Prostate gland (tissue), 2 donors: ENCODE results near the gene RTKN. TPM values are rescaled to one million over a fixed set of nuclear protein-coding genes. Genes with fewer than 3 reads are reported as not detected.
"Not testable (repeated sequence)": the region's sequence is repeated elsewhere in the genome, so short reads cannot be mapped to it uniquely, and the experiment has no call there.

ENCODE experiments used
- DNase-seq: peaks from one replicate; pipeline ENCODE4 v3.0.0-alpha.2; 2019; ENCODE audit warnings: low spot score
- H3K27ac ChIP-seq, 2 donors: fragments of 200-600 bp; sonication (generic); 2 replicates each; pipeline ENCODE4 v1.5.1; 2017 to 2019
- H3K27me3 ChIP-seq: fragments of 200-600 bp; sonication (generic); replicated peaks from 2 replicates; pipeline ENCODE4 v1.5.1; 2019; ENCODE audit not compliant: insufficient read depth
- H3K36me3 ChIP-seq, 2 donors: fragments of 200-600 bp; sonication (generic); 1 replicate in 1 of 2; 2 replicates in 1 of 2; pipeline versions ENCODE4 v1.5.1 to v1.8.1; 2017 to 2019
- H3K4me1 ChIP-seq: fragments of 200-600 bp; sonication (generic); replicated peaks from 2 replicates; pipeline ENCODE4 v1.5.1; 2019
- H3K4me3 ChIP-seq, 2 donors: fragments of 200-600 bp; sonication (generic); 2 replicates each; pipeline ENCODE4 v1.5.1; 2017 to 2019
- H3K9me3 ChIP-seq: fragments of 200-600 bp; sonication (generic); 2 replicates; pipeline ENCODE4 v1.5.1; 2017
- POLR2A ChIP-seq: fragments of 450-650 bp; IDR thresholded peaks from one replicate; pipeline ENCODE4 v1.6.1; 2016; ENCODE audit warnings: antibody characterized with exemption, mild to moderate bottlenecking
- POLR2AphosphoS5 ChIP-seq: sonication (generic); formaldehyde crosslinking; IDR thresholded peaks from one replicate; pipeline ENCODE4 v1.6.1; 2017; ENCODE audit warnings: antibody characterized with exemption
- WGBS: methylation state at CpG from one replicate; pipeline ENCODE4 v1.1.5; 2018; 5-methylcytosine and 5-hydroxymethylcytosine counted together
- intact Hi-C: fragments of 100-400 bp; cut with DNase I; formaldehyde crosslinking; loops from one replicate; pipeline ENCODE4 v1.14.2; 2022
- total RNA-seq, 2 donors: library from RNA; depleted of rRNA; stranded (reverse); fragments of >200 nt; gene quantifications; one replicate each; pipeline ENCODE4 v1.1.0, GENCODE V29; 2016
- TF ChIP-seq, protein P1 (sequence below), 4 experiments: fragments of 200-600 bp in 2 of 4; fragments of 450-650 bp in 2 of 4; sonication (generic) in 2 of 4; IDR thresholded peaks; 1 replicate in 3 of 4; 2 replicates in 1 of 4; pipeline ENCODE4 v1.5.1; 2016 to 2019; ENCODE audit warnings: antibody characterized with exemption in 4 of 4, mild to moderate bottlenecking in 2 of 4, moderate library complexity in 2 of 4

RTKN gene
- total RNA-seq, 2 donors from 2014 or later: 24.5 to 26.0 TPM

DNA sequence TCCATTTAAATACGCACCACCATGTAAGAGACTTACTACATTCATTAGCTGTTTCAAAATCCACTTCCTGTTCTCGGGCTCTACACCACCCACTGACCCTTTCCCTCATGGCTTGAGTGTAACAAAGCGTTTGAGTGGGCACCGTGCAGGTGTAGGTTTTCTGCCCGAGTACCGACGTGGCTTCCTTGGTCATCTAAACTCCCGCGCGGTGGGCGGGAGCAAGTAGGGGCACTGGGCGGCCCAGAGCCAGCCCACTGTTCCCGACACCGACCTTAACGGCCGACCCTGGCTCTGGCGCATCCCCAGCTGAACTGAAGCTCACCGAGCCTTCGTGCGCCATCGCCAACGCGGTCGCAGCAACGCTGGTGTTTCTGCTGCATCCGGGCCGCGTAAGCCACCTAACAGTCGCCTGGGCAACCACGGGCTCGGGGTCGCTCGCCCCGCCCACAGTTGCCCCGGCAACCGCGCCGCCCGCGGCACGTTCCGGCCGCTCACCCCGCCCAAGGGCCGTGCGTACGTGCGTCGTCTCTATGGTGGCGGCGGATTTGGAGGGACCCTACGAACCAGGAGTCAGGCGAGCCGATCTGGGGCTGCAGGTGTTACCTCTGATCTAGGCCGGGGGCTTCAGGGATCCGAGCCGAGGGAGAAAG, 20.4 kb downstream of the RTKN start, which contains the start of the genes C2orf81 and WDR54:
Gene C2orf81, minus strand, starts transcription at position 399 of the 650 bp plus-strand sequence. Its CDS starts 59 bp downstream, at position 340.
Gene WDR54, plus strand, starts transcription at position 510 of the 650 bp plus-strand sequence. CDS start 424 bp downstream, outside the sequence.
- under 1% methylated on average over 47 of the region's 57 CpGs for WGBS
- DNase-seq: peak; percentile 60
- TF ChIP-seq POLR2AphosphoS5 (peak; percentile 27), POLR2A (peak; percentile 48)
- TF ChIP-seq, protein P1, sequence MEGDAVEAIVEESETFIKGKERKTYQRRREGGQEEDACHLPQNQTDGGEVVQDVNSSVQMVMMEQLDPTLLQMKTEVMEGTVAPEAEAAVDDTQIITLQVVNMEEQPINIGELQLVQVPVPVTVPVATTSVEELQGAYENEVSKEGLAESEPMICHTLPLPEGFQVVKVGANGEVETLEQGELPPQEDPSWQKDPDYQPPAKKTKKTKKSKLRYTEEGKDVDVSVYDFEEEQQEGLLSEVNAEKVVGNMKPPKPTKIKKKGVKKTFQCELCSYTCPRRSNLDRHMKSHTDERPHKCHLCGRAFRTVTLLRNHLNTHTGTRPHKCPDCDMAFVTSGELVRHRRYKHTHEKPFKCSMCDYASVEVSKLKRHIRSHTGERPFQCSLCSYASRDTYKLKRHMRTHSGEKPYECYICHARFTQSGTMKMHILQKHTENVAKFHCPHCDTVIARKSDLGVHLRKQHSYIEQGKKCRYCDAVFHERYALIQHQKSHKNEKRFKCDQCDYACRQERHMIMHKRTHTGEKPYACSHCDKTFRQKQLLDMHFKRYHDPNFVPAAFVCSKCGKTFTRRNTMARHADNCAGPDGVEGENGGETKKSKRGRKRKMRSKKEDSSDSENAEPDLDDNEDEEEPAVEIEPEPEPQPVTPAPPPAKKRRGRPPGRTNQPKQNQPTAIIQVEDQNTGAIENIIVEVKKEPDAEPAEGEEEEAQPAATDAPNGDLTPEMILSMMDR (IDR thresholded peaks at IDR 0.05): peak in 1 of 4 experiments; percentile 13

DNA sequence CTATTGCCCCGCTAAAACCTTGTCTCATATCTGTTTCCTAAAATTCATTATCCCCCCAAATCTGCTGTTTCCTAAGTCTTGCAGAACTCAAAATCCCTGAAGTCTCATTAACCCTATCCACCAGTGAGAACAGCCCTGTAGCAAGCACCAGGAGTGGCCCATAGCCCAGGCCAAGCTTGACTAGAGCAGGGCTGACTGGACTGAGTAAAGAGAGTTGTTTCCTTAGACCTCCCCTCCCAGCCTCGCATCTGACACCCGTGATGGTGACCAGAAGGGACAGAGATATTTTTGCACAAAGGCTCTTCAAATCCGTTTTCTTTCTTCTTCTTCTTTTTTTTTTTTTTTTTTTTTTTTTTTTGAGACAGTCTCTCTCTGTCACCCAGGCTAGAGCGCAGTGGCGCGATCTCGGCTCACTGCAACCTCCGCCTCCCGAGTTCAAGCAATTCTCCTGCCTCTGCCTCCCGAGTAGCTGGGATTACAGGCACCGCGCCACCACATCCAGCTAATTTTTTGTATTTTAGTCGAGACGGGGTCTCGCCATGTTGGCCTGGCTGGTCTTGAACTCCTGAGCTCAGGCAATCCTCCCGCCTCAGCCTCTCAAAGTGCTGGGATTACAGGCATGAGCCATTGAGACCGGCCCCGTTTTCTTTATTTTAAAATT, 21.2 kb downstream of the RTKN start:
- not testable (repeated sequence) for H3K27me3 ChIP-seq, H3K9me3 ChIP-seq, DNase-seq, H3K36me3 ChIP-seq, H3K27ac ChIP-seq, H3K4me1 ChIP-seq
- intact Hi-C loops: loop anchor here (2.0 kb wide), 1 partner anchor 28 kb away; no protein-coding TSS in a partner anchor
- 79% methylated on average over 19 of the region's 19 CpGs for WGBS
- peak overlapping the region in 1 of 2 donors; percentile 62 for H3K4me3 ChIP-seq

More for the DNA sequence above, 20.4 kb downstream of the RTKN start, which contains the start of the genes C2orf81 and WDR54:
- Histone ChIP-seq H3K4me3 (peak within 1 kb of the TSS; percentile 51 to 62), H3K27ac (peak within 1 kb of the TSS; percentile 52 to 75), H3K27me3 (no peaks in the 10 kb centered on the region), H3K36me3 (no peaks in the 10 kb centered on the region), H3K9me3 (no peaks in the 10 kb centered on the region), H3K4me1 (no peaks in the 10 kb centered on the region)
- intact Hi-C loops: loop anchor here (2.0 kb wide), 1 partner anchor 29 kb away; no protein-coding TSS in a partner anchor

DNA sequence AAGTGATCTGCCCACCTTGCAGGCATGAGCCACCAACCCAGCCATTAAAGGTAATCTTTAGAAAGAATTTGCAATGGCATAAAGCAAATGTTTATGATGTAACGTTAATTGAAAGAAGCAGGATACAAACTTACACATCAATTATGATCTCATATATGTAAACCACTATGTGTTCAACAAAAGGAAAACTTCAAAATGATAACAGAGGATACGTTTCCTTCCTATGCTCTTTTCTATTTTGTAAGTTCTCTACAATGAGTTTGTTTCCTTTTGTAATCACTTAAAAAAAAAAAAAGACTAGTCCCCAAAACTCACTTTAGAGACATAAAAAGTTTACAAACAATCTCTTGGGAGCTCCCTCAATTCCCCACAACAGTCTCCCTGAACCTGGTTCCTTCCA, 21.7 kb downstream of the RTKN start:
- TF ChIP-seq POLR2AphosphoS5 (no peak), POLR2A (no peak)
- TF ChIP-seq, protein P1 (IDR thresholded peaks at IDR 0.05): no peak
- Histone ChIP-seq H3K9me3 (no peaks in the 10 kb centered on the region), H3K27ac (no peak overlapping the region), H3K4me1 (peaks cover 5% of the 10 kb centered on the region), H3K27me3 (no peaks in the 10 kb centered on the region), H3K36me3 (no peaks in the 10 kb centered on the region), H3K4me3 (no peak overlapping the region)
- intact Hi-C loops: loop anchor here (2.0 kb wide), 1 partner anchor 27 kb away; no protein-coding TSS in a partner anchor
- 90% methylated on average over 2 of the region's 2 CpGs for WGBS
- no peak for DNase-seq

DNA sequence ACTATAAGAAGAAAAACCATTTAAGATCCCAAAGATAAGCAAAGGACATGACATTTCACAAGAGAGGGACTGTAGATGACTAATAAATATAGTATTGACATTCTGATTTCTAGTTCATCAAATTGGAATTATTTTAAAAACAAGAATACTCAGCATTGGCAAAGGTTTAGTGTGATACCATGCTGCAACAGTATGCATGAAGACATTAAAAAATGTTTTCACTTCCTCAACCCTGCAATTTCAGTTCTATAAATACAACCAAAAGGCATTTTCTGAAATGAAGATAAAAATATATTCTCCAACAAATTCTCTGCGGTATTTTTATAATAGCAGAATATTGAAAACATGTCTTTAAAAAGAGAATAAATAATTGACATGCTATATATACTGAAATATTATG, 22.4 kb downstream of the RTKN start:
- intact Hi-C loops: no loop called here
- no peaks in the 10 kb centered on the region for H3K27me3 ChIP-seq
- no peak for TF ChIP-seq POLR2AphosphoS5
- TF ChIP-seq POLR2A: no peak
- TF ChIP-seq, protein P1 (IDR thresholded peaks at IDR 0.05): no peak
- peaks cover 5% of the 10 kb centered on the region for H3K4me1 ChIP-seq
- no peaks in the 10 kb centered on the region for H3K9me3 ChIP-seq
- no peak overlapping the region for H3K4me3 ChIP-seq
- DNase-seq: no peak
- H3K27ac ChIP-seq: no peak overlapping the region
- 92% methylated on average over 1 of the region's 1 CpG for WGBS
- H3K36me3 ChIP-seq: no peaks in the 10 kb centered on the region

DNA sequence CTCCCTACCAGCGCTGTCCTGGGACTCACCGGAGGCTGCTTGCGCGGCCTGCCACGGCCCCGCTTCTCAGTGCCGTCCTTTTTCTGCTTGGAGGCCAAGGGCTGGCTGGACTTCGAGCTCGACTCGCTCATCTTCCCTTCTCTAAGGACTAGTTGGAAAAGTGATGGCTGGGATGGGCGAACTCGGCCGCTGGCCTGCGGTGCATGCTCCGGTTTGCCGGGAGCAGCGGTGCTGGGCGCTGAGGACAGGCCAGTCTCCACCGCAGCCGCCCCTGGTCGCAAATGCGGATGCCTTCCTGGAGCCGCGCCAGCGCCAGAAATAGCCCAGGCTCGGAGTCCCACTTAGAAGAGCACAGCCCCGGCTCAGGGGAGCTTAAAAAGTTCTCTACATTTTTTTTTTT, 23.4 kb downstream of the RTKN start:
- no peak overlapping the region for H3K4me3 ChIP-seq
- 82% methylated on average over 27 of the region's 27 CpGs for WGBS
- TF ChIP-seq POLR2A: no peak
- TF ChIP-seq POLR2AphosphoS5: no peak
- intact Hi-C loops: no loop called here
- H3K27me3 ChIP-seq: no peaks in the 10 kb centered on the region
- H3K36me3 ChIP-seq: no peaks in the 10 kb centered on the region
- peaks cover 5% of the 10 kb centered on the region for H3K4me1 ChIP-seq
- H3K9me3 ChIP-seq: no peaks in the 10 kb centered on the region
- DNase-seq: no peak
- H3K27ac ChIP-seq: no peak overlapping the region
